Breast epithelium (tissue), 3 donors: ENCODE measurements around the gene BMI1.

ENCODE experiments used
- CTCF ChIP-seq, 3 donors: fragments of 450-650 bp; IDR thresholded peaks; one replicate each; pipeline ENCODE4 v1.5.1; 2016 to 2017; ENCODE audit warnings: antibody characterized with exemption in 3 of 3, mild to moderate bottlenecking in 3 of 3, moderate library complexity in 3 of 3
- POLR2AphosphoS5 ChIP-seq, 3 donors: sonication (generic); formaldehyde crosslinking; IDR thresholded peaks; one replicate each; pipeline ENCODE4 v1.6.1; 2017; ENCODE audit warnings: antibody characterized with exemption in 3 of 3

- no peak for TF ChIP-seq CTCF (IDR thresholded peaks at IDR 0.05)
- TF ChIP-seq POLR2AphosphoS5 (IDR thresholded peaks at IDR 0.05) = no peak
Measured at GRCh38 chr10:22344249-22344648, 23.4 kb downstream of the BMI1 start.
